Ramos (cell line): ENCODE data around the gene ARFGAP2.
"Not testable (repeated sequence)": the region's sequence is repeated elsewhere in the genome, so short reads cannot be mapped to it uniquely, and the experiment has no call there.

Source experiments
- in situ Hi-C: fragments of 300-500 bp; cut with MboI; formaldehyde crosslinking; loops from one replicate; pipeline ENCODE4 v1.14.3; 2022; ENCODE audit warnings: low sequenced_read_pairs; ENCODE audit not compliant: unreplicated experiment

Gene ARFGAP2

DNA sequence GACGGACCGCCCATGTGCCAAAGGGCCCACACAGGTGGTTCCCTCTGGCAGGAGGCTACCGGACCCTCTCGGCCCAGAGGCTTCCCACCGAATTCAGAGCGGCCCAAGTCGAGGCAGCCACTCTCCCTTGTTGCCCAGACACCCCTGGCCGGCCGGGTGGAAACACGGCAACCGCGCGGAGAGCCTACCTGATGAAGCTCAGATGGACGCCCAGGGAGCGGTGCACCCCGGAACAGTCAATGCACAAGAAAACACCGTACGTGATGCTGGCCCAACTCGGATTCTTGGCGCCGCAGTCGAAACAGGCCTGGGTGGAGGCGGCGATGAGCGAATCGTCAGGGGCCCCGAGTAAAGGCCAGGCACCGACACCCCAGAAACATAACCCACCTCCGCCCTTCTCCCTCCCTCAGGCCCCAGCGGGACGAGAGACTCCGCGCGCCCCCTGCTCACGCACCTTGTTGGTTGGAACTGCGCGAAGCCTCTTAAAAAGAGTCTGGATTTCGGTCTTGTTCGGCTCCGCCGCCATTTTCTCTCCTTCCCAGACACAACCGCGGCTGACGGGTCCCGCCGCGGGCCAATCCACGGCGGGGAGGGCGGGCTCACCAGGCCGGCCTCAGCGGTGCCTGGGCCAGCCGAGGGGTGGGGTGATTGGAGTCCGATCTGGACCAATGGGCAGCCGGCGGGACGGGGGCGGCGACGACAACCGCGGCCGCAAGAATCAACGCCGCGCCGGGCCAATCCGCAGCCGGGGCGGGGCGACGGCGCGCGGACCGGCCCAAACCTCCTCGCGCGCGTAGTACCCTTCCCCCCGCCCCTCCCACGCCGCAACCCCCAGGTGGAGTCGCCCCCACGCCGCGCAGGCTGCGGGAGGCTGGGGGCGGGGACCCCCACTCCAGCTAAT, at the start of gene ARFGAP2:
TSS of gene ARFGAP2 (minus strand) at position 552 of the 901 bp plus-strand sequence. CDS start at position 526, 26 bp downstream.
- in situ Hi-C loops: loop anchor here (5.0 kb wide), 1 partner anchor 71 kb away; the partner anchor contains the start of gene ACP2

DNA sequence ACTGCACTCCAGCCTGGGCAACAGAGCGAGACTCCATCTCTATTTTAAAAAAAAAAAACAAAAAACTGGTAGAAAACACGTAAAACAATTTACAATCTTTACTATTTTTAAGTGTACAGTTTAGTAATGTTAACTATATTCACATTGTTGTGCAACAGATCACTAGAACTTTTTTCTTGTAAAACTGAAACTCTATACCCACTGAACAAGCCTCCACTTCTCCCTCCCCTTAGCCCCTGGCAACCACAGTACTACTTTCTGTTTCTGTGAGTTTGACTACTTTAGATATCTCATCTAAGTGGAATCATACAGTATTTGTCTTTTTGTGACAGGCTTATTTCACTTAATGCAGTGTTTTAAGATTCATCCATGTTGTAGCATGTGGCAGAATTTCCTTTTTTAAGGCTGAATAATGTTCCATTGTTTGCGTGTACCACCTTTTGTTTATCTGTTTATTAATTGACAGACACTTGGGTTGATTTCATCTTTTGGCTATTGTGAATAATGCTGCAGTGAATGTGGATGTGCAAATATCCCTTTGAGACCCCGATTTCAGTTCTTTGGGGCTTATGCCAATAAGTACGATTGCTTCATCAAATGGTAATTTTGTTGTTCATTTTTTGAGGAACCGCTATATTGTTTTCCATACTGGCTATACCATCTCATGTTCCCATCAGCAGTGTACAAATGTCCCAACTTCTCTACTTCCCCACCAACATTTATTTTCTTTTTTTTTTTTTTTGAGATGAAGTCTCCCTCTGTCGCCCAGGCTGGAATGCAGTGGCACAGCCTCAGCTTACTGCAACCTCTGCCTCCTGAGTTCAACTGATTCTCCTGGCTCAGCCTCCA, 49.1 kb upstream of the ARFGAP2 start:
- in situ Hi-C loops: no loop called here

DNA sequence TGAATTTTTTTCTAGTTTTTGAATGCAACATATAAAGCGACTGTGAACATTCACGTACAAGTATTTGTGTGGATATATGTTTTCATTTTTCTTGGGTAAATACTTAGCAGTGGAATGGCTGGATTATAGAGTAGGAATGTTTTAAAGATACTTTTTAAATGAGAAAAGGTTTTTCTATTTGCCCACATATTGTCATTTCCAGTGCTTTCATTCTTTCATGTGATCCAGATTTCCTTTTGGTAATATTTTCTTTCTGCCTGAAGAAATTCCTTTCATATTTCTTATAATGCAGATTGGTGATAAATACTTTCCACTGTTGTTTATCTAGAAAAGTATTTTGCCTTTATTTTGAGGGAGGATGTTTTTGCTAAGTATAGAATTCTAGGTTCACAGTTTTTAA, 46.0 kb upstream of the ARFGAP2 start:
- in situ Hi-C loops: no loop called here

DNA sequence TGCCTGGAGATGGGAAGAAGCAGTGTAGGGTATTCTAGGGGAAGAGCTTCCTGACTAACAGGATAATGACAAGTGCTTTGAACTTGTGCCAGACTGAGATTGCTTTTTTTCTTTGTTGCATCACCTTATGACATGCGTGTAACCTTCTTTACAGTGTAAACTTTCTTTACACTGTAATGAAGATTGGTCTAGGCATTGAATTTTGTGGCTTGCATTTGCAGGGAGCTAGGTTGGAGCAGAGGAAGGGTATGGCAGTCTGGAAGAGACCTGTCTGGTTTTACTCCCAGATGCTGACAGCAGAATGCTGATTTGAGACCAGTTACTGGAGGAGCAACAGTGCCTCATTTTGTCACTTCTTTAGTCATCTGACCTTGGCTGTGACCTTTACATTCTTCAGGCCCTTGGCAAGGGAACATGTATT, 43.7 kb upstream of the ARFGAP2 start:
- in situ Hi-C loops: no loop called here

- in situ Hi-C loops: no loop called here
These were observed 39.6 kb upstream of the ARFGAP2 start for GRCh38 chr11:47216121-47216798.

DNA sequence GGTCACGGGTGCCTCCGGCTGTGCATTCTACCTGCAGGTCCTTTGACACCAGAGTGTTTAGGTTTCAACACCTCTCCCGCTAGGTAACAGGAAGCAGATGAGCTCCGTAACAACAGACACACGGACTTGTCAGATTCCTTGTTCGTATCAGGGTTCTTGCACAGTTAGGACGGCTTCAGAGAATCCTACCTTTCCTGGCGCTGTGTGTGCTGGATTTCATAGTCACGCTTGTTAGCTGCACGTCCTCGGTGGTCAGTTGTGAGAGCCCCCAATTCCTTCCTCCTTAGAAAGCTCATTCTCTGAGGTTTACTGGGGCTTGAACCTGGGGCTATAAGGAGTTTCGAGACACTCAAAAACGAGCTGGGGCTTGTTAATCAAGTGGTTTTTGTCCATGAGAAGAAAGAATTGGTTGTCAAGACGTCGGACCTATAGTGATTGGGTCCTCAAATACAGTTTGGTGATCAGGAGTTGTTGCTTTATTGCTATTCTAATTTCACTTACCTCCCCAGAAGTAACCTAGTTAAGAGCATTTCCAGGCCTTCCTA, 38.8 kb upstream of the ARFGAP2 start:
- in situ Hi-C loops: no loop called here

DNA sequence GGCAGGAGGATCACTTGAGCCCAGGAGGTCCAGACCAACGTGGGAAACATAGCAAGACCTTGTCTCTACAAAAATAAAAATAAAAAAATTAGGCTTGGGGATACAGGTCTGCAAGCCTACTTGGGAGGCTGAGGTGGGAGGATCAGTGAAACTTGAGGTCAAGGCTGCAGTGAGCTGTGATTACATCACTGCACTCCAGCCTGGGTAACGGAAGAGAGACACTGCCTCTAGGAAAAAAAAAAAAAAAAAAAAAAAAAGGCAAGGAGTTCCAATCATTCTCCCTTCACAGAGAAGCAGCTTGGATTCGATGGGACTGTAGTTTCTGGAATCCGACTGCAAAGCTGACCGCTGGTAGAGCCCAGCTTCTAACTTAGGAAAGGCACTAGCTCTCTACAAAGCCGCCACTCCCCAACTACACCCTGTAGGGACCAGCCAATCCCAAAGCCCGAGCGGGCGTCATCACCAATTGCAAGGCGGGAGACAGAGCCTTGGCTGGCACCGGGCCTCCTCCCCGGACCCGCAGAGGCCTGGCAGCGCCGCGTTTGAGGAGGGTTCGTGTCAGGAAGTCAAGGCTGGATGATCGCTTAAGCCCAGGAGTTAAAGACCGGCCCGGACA, 37.4 kb upstream of the ARFGAP2 start:
- in situ Hi-C loops: no loop called here

DNA sequence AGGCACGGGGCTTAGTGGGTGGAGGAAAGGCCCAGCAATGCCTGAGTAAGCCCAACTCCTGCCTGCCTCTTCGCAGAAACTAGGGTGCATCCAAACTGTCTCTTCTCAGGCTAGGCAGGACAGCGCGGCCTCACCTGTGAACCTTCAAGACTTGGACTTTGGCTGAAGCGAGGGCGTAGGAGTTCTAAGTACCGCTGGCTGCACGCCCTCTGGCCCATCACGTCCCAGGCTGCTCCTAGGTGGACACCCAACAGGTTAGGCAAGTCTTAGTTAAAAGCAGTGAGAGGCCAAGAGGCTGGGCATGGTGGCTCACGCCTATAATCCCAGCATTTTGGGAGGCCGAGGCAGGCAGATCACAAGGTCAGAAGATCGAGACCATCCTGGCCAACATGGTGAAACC, 36.3 kb upstream of the ARFGAP2 start:
- in situ Hi-C loops: no loop called here

DNA sequence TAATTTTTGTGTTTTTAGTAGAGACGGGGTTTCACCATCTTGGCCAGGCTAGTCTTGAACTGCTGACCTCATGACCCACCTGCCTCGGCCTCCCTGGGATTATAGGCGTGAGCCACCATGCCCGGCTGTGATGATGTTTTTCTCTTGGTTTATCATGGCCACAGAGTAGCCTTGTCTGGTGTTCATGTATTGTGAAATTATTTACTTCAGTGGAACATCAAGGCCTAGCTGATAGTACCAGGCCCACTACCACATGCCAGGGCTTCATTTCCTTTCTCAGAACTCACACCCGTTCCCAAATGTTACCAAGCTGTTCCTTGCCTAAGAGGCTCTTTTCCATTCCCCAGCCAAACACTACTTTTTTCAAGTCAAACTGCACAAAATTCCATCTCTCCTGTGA, 31.9 kb upstream of the ARFGAP2 start:
- in situ Hi-C loops: no loop called here

DNA sequence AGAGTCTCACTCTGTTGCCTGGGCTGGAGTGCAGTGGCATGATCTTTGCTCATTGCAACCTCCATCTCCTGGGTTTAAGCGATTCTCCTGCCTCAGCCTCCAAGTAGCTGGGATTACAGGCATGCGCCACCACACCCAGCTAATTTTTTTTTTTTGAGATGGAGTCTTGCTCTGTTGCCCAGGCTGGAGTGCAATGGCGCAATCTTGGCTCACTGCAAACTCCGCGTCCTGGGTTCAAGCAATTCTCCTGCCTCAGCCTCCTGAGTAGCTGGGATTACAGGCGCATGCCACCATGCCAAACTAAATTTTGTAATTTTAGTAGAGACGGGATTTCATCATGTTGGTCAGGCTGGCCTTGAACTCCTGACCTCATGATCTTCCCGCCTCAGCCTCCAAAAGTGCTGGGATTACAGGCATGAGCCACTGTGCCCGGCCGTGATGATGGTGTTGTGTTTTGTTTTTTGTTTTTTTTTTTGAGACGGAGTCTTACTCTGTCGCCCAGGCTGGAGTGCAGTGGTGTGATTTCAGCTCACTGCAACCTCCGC, 31.4 kb upstream of the ARFGAP2 start:
- in situ Hi-C loops: not testable (repeated sequence)

GRCh38 chr11:47207459-47207858, 30.8 kb upstream of the ARFGAP2 start:
- in situ Hi-C loops: no loop called here

DNA sequence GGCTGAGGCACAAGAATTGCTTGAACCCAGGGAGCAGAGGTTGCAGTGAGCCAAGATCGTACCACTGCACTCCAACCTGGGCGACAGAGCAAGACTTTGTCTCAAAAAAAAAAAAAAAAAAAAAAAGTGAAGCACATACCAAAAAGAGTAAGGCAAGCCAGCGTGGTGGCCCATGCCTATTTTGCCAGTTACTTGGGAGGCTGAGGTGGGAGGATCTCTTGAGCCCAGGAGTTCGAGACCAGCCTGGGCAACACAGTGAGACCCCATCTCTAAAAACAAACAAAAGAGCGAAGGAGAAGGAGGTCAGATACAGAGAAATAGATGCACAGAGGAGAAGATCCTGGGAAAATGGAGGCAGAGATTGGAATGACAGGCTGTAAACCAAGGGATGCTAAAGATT, 29.9 kb upstream of the ARFGAP2 start:
- in situ Hi-C loops: not testable (repeated sequence)

DNA sequence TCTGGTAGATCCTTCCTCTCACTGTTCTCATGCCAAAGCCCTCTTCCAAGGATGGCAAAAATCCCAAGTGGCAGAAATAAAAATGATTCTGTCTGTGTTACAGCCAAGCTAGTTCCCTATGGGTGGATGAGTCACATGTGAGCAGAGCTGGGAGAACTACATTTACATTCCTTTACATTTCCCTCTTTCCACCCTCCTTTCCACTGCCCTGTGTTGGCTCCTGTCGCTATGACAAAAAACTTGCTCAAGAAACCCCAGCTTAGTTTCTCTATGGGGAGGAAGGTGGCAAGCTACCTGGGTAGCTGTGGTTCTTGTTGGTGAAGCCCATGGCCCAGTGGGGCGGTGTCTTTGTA, 27.9 kb upstream of the ARFGAP2 start:
- in situ Hi-C loops: no loop called here

DNA sequence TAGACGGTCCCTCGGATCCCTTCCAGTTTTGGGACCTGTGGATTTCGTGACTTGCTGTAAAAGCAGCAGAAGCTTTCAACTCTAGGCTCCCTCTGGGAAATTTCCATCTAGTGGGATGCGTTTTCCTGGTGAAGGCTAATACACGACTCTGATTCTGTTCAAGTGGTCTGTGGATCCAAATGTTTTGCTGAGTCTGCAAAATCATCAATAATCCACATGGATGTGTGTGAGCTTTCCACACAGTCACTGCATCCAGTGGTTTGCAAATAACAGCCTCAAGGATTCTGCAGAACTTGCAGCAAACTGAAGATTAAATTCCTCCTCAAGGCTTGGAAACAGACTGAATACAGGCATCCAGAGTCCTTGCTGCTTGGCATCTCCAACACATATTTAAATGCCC, 25.9 kb upstream of the ARFGAP2 start:
- in situ Hi-C loops: no loop called here

- in situ Hi-C loops: no loop called here
These were observed 24.3 kb upstream of the ARFGAP2 start for GRCh38 chr11:47201015-47201414.

GRCh38 chr11:47198161-47198560, 21.5 kb upstream of the ARFGAP2 start:
- in situ Hi-C loops: not testable (repeated sequence)

DNA sequence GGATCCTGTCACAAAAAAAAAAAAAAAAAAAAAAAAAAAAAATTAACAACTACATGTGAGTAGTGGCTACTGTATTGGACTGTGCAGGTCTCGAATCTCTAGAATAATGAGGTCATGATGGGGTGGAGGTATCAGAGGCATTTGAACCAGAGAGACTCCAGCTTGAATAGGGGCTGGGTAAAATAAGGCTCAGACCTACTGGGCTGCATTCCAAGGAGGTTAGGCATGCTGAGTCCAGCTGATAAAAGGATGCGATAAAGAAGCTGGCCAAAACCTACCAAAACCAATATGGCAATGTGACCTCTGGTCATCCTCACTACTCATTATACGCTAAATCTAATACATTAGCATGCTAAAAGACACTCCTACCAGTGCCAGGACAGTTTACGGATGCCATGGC, 15.4 kb upstream of the ARFGAP2 start:
- in situ Hi-C loops: no loop called here

DNA sequence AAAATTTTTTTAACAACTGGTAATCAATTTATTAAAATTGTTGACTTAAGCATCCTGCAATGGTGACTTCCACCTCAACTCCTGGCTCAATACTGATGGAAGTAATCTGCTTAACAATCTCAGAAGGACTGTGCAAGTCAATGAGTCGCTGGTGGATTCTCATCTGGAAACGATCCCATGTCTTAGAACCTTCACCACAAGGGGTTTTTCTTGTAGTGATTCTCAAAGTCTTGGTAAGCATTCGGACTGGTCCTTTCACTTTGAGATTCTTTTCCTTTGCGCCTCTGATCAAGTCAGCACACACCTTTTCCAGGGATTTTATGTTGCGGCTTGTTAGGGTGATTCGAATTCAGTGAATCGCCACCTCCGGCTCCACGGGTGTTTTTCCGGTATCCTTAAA, 14.5 kb upstream of the ARFGAP2 start:
- in situ Hi-C loops: not testable (repeated sequence)

GRCh38 chr11:47189100-47189834, 12.6 kb upstream of the ARFGAP2 start:
- in situ Hi-C loops: no loop called here
